ENCODE results near the gene OBSCN. TPM values are rescaled to one million over a fixed set of nuclear protein-coding genes. Genes with fewer than 3 reads are reported as not detected.

OBSCN gene
- total and polyA plus RNA-seq, 7 donors: 0.92 to 21.0 (median 13.1) TPM

DNA sequence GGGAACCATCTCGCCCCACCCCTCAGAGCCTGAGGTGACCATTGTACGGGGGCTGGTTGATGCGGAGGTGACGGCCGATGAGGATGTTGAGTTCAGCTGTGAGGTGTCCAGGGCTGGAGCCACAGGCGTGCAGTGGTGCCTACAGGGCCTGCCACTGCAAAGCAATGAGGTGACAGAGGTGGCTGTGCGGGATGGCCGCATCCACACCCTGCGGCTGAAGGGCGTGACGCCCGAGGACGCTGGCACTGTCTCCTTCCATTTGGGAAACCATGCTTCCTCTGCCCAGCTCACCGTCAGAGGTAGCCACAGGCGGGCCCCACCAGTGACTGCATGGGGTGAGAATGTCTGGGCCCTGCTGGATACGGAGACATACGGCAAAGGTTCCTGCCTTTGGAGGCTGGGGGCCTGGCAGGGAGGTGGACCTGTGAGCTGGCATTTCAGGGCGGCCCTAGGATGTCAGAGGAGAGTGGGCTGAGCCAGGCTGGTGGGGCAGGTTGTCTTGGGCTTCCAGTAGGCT, 100.3 kb downstream of the OBSCN start:
- H3K9me3 ChIP-seq: peaks cover under 1 to 10% (median 5%) of the 10 kb centered on the region in 4 donors
- H3K27ac ChIP-seq: no peak overlapping the region
- 89 to 94% methylated on average over 18 of the region's 18 CpGs for WGBS, 2 donors
- no peaks in the 10 kb centered on the region for H3K4me1 ChIP-seq
- intact Hi-C loops (cut with DNase I): no loop called here
- peak; percentile 50 for DNase-seq
- H3K36me3 ChIP-seq: no peaks in the 10 kb centered on the region
- peaks cover 0 to 8% (median 0%) of the 10 kb centered on the region in 3 donors for H3K27me3 ChIP-seq
- TF ChIP-seq POLR2AphosphoS5 (IDR thresholded peaks at IDR 0.05) (no peak), CTCF (IDR thresholded peaks at IDR 0.05) (no peak), EP300 (IDR thresholded peaks at IDR 0.05) (no peak), POLR2A (IDR thresholded peaks at IDR 0.05) (no peak)
- H3K4me3 ChIP-seq: no peak overlapping the region

GRCh38 chr1:228308628-228309325, 100.9 kb downstream of the OBSCN start:
- Histone ChIP-seq H3K4me1 (no peaks in the 10 kb centered on the region), H3K27ac (no peak overlapping the region), H3K27me3 (peaks cover 0 to 8% (median 0%) of the 10 kb centered on the region in 3 donors), H3K9me3 (peaks cover 0 to 10% (median 2%) of the 10 kb centered on the region in 4 donors), H3K4me3 (no peak overlapping the region), H3K36me3 (no peaks in the 10 kb centered on the region)
- 69 to 85% methylated on average over 8 of the region's 8 CpGs for WGBS, 2 donors
- intact Hi-C loops (cut with DNase I): no loop called here
- DNase-seq: no peak
- TF ChIP-seq EP300 (IDR thresholded peaks at IDR 0.05) (no peak), CTCF (IDR thresholded peaks at IDR 0.05) (no peak), POLR2A (IDR thresholded peaks at IDR 0.05) (no peak), POLR2AphosphoS5 (IDR thresholded peaks at IDR 0.05) (no peak)

DNA sequence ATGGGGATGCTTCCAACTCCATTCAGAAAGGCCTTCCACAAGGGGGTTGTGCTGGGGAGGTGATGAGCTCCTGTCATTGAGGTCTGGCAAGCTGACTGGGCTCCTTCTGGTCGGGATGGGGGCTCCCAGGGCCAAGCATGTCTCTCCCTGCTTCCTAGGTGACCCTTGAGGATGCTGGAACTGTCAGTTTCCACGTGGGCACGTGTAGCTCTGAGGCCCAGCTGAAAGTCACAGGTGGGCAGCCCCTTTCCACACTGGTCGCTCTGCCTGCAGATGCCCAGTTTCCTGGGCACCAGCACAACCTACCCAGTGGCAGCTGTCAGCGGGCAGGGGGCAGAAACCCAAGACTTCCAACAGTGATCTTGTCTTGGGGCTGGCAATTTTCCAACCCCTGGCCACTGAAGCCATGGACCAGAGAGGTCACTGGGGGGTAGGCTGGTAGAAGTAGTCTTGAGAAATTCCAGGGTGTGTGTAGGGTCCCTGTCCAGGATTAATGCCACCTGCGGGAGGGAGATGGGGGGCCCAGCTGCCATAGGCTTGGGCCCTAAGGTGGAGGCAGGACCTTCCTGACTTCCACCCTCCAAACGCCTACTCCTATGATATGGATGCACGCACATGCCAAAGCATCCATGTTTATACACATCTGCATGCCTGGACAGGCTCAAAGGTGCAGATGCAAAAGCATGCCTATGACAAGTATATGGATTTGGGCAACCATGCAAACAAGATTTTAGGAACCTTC, 101.7 kb downstream of the OBSCN start:
- Histone ChIP-seq H3K4me3 (no peak overlapping the region), H3K36me3 (no peaks in the 10 kb centered on the region), H3K4me1 (no peaks in the 10 kb centered on the region), H3K27ac (no peak overlapping the region), H3K27me3 (peaks cover 0 to 8% (median 0%) of the 10 kb centered on the region in 3 donors), H3K9me3 (peaks cover 0 to 10% (median 2%) of the 10 kb centered on the region in 4 donors)
- WGBS, 2 donors: 80 to 87% methylated on average over 8 of the region's 8 CpGs
- TF ChIP-seq POLR2AphosphoS5 (IDR thresholded peaks at IDR 0.05) (no peak), CTCF (IDR thresholded peaks at IDR 0.05) (no peak), POLR2A (IDR thresholded peaks at IDR 0.05) (no peak), EP300 (IDR thresholded peaks at IDR 0.05) (no peak)
- intact Hi-C loops (cut with DNase I): no loop called here
- no peak for DNase-seq

GRCh38 chr1:228310162-228310792, 102.4 kb downstream of the OBSCN start:
- no peak overlapping the region for H3K4me3 ChIP-seq
- intact Hi-C loops (cut with DNase I): no loop called here
- TF ChIP-seq POLR2AphosphoS5 (IDR thresholded peaks at IDR 0.05) (no peak), EP300 (IDR thresholded peaks at IDR 0.05) (no peak), POLR2A (IDR thresholded peaks at IDR 0.05) (no peak), CTCF (IDR thresholded peaks at IDR 0.05) (no peak)
- peaks cover 0 to 8% (median 0%) of the 10 kb centered on the region in 3 donors for H3K27me3 ChIP-seq
- no peak for DNase-seq
- peaks cover 0 to 10% (median 2%) of the 10 kb centered on the region in 4 donors for H3K9me3 ChIP-seq
- H3K27ac ChIP-seq: no peak overlapping the region
- H3K4me1 ChIP-seq: no peaks in the 10 kb centered on the region
- H3K36me3 ChIP-seq: no peaks in the 10 kb centered on the region
- 93 to 96% methylated on average over 3 of the region's 3 CpGs for whole genome bisulfite sequencing, 2 donors

All from sigmoid colon (tissue), 7 donors.